CD14-positive monocyte (primary cell): ENCODE data around the gene SBSN. TPM values are rescaled to one million over a fixed set of nuclear protein-coding genes. Genes with fewer than 3 reads are reported as not detected.

Experiments used
- DNase-seq, 3 donors: peaks; one replicate each; pipeline ENCODE4 v3.0.0-alpha.2; 2011 to 2022
- H2AFZ ChIP-seq: 2 replicates; pipeline ENCODE4 v1.6.0; 2012; ENCODE audit warnings: mild to moderate bottlenecking, low read depth, low read length, inconsistent platforms; ENCODE audit not compliant: insufficient read depth, poor library complexity, severe bottlenecking
- H3K27ac ChIP-seq, 2 donors: 1 replicate in 1 of 2; 2 replicates in 1 of 2; pipeline ENCODE4 v1.5.1; 2012 to 2013; ENCODE audit warnings: low read length in 2 of 2, control low read depth in 1 of 2, inconsistent platforms in 1 of 2, low read depth in 1 of 2, mild to moderate bottlenecking in 1 of 2
- H3K27me3 ChIP-seq, 2 donors: one replicate each; pipeline versions ENCODE4 v1.6.0 to v1.6.1; 2011 to 2013; ENCODE audit warnings: low read length in 2 of 2; ENCODE audit not compliant: control insufficient read depth in 2 of 2, insufficient read depth in 2 of 2
- H3K36me3 ChIP-seq, 2 donors: replicated peaks in 1 of 2; 1 replicate in 1 of 2; 2 replicates in 1 of 2; pipeline versions ENCODE4 v1.5.1 to v1.6.1; 2012 to 2013; ENCODE audit warnings: low read length in 2 of 2, control low read depth in 1 of 2, inconsistent platforms in 1 of 2, mild to moderate bottlenecking in 1 of 2; ENCODE audit not compliant: insufficient read depth in 2 of 2, control insufficient read depth in 1 of 2
- H3K4me1 ChIP-seq, 2 donors: 1 replicate in 1 of 2; 2 replicates in 1 of 2; pipeline versions ENCODE4 v1.5.1 to v1.6.1; 2012 to 2013; ENCODE audit warnings: low read length in 2 of 2, control low read depth in 1 of 2, inconsistent platforms in 1 of 2, mild to moderate bottlenecking in 1 of 2, moderate library complexity in 1 of 2; ENCODE audit not compliant: insufficient read depth in 2 of 2, control insufficient read depth in 1 of 2
- H3K4me2 ChIP-seq: replicated peaks from 2 replicates; pipeline ENCODE3; 2012; ENCODE audit warnings: low read length, moderate library complexity, mild to moderate bottlenecking; ENCODE audit not compliant: poor library complexity, severe bottlenecking; ENCODE audit errors: extremely low read depth
- H3K4me3 ChIP-seq, 3 experiments: fragments of 200-600 bp in 1 of 3; sonication (generic) in 1 of 3; replicated peaks in 1 of 3; 1 replicate in 2 of 3; 2 replicates in 1 of 3; pipeline ENCODE4 v1.5.1; 2011 to 2013; ENCODE audit warnings: low read length in 3 of 3, mild to moderate bottlenecking in 3 of 3, control low read depth in 2 of 3, low read depth in 2 of 3, inconsistent platforms in 1 of 3, moderate library complexity in 1 of 3
- H3K79me2 ChIP-seq: 2 replicates; pipeline ENCODE4 v1.6.0; 2012; ENCODE audit warnings: mild to moderate bottlenecking, control low read depth, inconsistent platforms, low read length, moderate library complexity; ENCODE audit not compliant: insufficient read depth
- H3K9ac ChIP-seq: 2 replicates; pipeline ENCODE4 v1.6.0; 2017; ENCODE audit warnings: low read length, mild to moderate bottlenecking; ENCODE audit not compliant: insufficient read depth, poor library complexity, severe bottlenecking
- H3K9me3 ChIP-seq, 2 donors: replicated peaks in 1 of 2; 1 replicate in 1 of 2; 2 replicates in 1 of 2; pipeline versions ENCODE4 v1.5.1 to v1.6.1; 2012 to 2013; ENCODE audit warnings: low read length in 2 of 2, control low read depth in 1 of 2; ENCODE audit not compliant: control insufficient read depth in 1 of 2, insufficient read depth in 1 of 2
- H4K20me1 ChIP-seq: 2 replicates; pipeline ENCODE4 v1.6.0; 2012; ENCODE audit warnings: mild to moderate bottlenecking, low read length, control low read depth, moderate library complexity; ENCODE audit not compliant: insufficient read depth
- H3K27ac Mint-ChIP-seq, 7 donors: one replicate each; pipeline ENCODE4 v1.8.0; 2020; ENCODE audit warnings: mild to moderate bottlenecking in 7 of 7, mixed read lengths in 7 of 7, moderate library complexity in 6 of 7, inconsistent platforms in 2 of 7
- H3K27me3 Mint-ChIP-seq, 3 donors: one replicate each; pipeline ENCODE4 v1.8.0; 2021 to 2022; ENCODE audit warnings: low read depth in 3 of 3, mild to moderate bottlenecking in 3 of 3, mixed read lengths in 3 of 3, moderate library complexity in 3 of 3, inconsistent platforms in 1 of 3
- H3K36me3 Mint-ChIP-seq, 2 donors: one replicate each; pipeline ENCODE4 v1.8.0; 2020; ENCODE audit warnings: mixed read lengths in 2 of 2, inconsistent platforms in 1 of 2, mild to moderate bottlenecking in 1 of 2
- H3K4me1 Mint-ChIP-seq: one replicate; pipeline ENCODE4 v1.8.0; 2020; ENCODE audit warnings: mild to moderate bottlenecking, mixed read lengths
- H3K4me3 Mint-ChIP-seq, 2 donors: one replicate each; pipeline ENCODE4 v1.8.0; 2020; ENCODE audit warnings: mild to moderate bottlenecking in 2 of 2, mixed read lengths in 2 of 2, moderate library complexity in 1 of 2
- H3K9me3 Mint-ChIP-seq, 7 donors: one replicate each; pipeline ENCODE4 v1.8.0; 2020 to 2022; ENCODE audit warnings: mixed read lengths in 7 of 7, mild to moderate bottlenecking in 6 of 7, moderate library complexity in 6 of 7, inconsistent platforms in 2 of 7
- CTCF ChIP-seq: fragments of 200-600 bp; IDR thresholded peaks from one replicate; pipeline ENCODE4 v1.8.0; 2022; ENCODE audit warnings: antibody characterized with exemption, mild to moderate bottlenecking
- WGBS: methylation state at CpG from one replicate; pipeline ENCODE4 v1.1.5; 2013; ENCODE audit warnings: missing lambda C conversion rate; ENCODE audit not compliant: insufficient coverage; 5-methylcytosine and 5-hydroxymethylcytosine counted together
- intact Hi-C, 2 donors: fragments of 100-400 bp; cut with micrococcal nuclease; formaldehyde crosslinking; loops; one replicate each; pipeline versions ENCODE4 v1.15.0 to v1.15.1; 2023
- polyA plus RNA-seq, 3 donors: library from polyadenylated mRNA; depleted of rRNA in 1 of 3; unstranded in 2 of 3; stranded (reverse) in 1 of 3; fragments of 300-500 nt in 2 of 3; fragments of >200 nt in 1 of 3; fragmentation: Illumina TruSeq in 2 of 3; gene quantifications; 1 replicate in 2 of 3; 2 replicates in 1 of 3; pipeline ENCODE4 v1.2.3, GENCODE V29; 2012 to 2021

SBSN gene
- polyA plus RNA-seq, 3 donors: not detected

GRCh38 chr19:35539314-35539713 is 11.2 kb upstream of the SBSN start:
- no peak for DNase-seq
- Mint-ChIP-seq H3K4me3 (no peak overlapping the region), H3K27ac (no peak overlapping the region), H3K36me3 (peaks cover 7 to 8% of the 10 kb centered on the region in 2 donors), H3K9me3 (no peaks in the 10 kb centered on the region), H3K27me3 (peaks cover 4 to 9% (median 8%) of the 10 kb centered on the region in 3 donors), H3K4me1 (peaks cover 7% of the 10 kb centered on the region)
- Histone ChIP-seq H3K4me2 (no peak overlapping the region), H4K20me1 (no peaks in the 10 kb centered on the region), H3K9ac (no peak overlapping the region), H3K79me2 (no peaks in the 10 kb centered on the region), H3K36me3 (no peaks in the 10 kb centered on the region), H3K9me3 (no peaks in the 10 kb centered on the region), H3K4me1 (peaks cover 3% of the 10 kb centered on the region in 2 donors), H3K27ac (no peak overlapping the region), H2AFZ (no peak overlapping the region), H3K4me3 (no peak overlapping the region), H3K27me3 (peaks cover 0 to 4% of the 10 kb centered on the region in 2 donors)
- intact Hi-C loops: no loop called here
- WGBS: no CpG with 5 or more reads among the region's 6 CpGs
- no peak for TF ChIP-seq CTCF

DNA sequence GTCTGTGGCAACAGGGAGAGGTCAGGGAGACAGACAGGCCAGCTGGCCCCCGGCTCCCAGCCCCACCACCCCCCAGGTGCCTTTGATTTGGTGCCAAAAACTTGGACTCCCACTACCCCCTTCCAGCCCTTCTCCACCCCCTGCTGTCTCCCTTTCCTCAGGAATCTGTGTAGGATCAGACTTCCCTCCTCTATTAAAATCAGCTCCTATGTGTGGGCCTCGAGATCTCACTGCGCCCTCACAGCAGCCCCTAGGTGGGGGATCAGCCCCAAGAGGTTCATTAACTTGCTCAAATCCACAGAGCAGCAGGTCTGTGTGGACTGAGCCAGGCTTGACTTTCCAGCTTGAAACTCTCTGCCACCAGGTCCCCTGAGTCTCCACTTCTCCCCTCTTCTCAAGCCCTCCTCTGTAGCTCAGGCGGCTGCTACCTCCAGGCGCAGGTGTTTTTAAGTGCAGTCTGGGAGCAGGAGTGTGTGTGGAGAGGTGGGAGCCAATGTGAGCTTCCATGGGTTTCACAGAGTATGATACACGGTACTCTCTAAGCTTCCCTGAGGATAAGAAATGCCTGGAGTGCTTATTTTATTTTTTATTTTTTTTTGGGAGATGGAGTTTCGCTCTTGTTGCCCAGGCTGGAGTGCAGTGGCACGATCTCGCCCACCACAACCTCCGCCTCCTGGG is 6.8 kb upstream of the SBSN start:
- Histone ChIP-seq H3K27ac (no peak overlapping the region), H3K79me2 (no peaks in the 10 kb centered on the region), H3K4me3 (no peak overlapping the region), H3K36me3 (no peaks in the 10 kb centered on the region), H3K27me3 (peaks cover 0 to 15% of the 10 kb centered on the region in 2 donors), H3K9ac (no peak overlapping the region), H3K4me1 (peaks cover 7 to 11% of the 10 kb centered on the region in 2 donors), H3K4me2 (no peak overlapping the region), H4K20me1 (no peaks in the 10 kb centered on the region), H3K9me3 (no peaks in the 10 kb centered on the region), H2AFZ (no peak overlapping the region)
- DNase-seq: no peak
- intact Hi-C loops: no loop called here
- no peak overlapping the region for H3K27ac Mint-ChIP-seq
- 80% methylated on average over 3 of the region's 10 CpGs for WGBS
- no peaks in the 10 kb centered on the region for H3K36me3 Mint-ChIP-seq
- H3K9me3 Mint-ChIP-seq: no peaks in the 10 kb centered on the region
- no peak for TF ChIP-seq CTCF
- peaks cover 21 to 30% (median 26%) of the 10 kb centered on the region in 3 donors for H3K27me3 Mint-ChIP-seq
- peaks cover 7% of the 10 kb centered on the region for H3K4me1 Mint-ChIP-seq
- H3K4me3 Mint-ChIP-seq: no peak overlapping the region
